ENCODE data around the gene NUDCD3.

- no peak for TF ChIP-seq CTCF (IDR thresholded peaks at IDR 0.05)
- TF ChIP-seq POLR2A (IDR thresholded peaks at IDR 0.05), result no peak
- no peak for TF ChIP-seq POLR2AphosphoS5 (IDR thresholded peaks at IDR 0.05)
- no peak for TF ChIP-seq EP300 (IDR thresholded peaks at IDR 0.05)
Measured at GRCh38 chr7:44401692-44402091, 88.8 kb downstream of the NUDCD3 start.

Data from sigmoid colon (tissue), 4 donors.